Hepatocyte (in vitro differentiated cells): ENCODE measurements around the gene SLC25A48.

Experiments
- EZH2 ChIP-seq: fragments of 200-600 bp; sonication (generic); IDR thresholded peaks from 2 replicates; pipeline ENCODE4 v1.6.1; 2016; ENCODE audit warnings: antibody characterized with exemption, mild to moderate bottlenecking, borderline replicate concordance
- TF ChIP-seq, protein P1 (sequence below): fragments of 200-600 bp; sonication (generic); IDR thresholded peaks from 2 replicates; pipeline ENCODE4 v1.5.1; 2016; ENCODE audit warnings: antibody characterized with exemption, mild to moderate bottlenecking; ENCODE audit not compliant: poor library complexity

DNA sequence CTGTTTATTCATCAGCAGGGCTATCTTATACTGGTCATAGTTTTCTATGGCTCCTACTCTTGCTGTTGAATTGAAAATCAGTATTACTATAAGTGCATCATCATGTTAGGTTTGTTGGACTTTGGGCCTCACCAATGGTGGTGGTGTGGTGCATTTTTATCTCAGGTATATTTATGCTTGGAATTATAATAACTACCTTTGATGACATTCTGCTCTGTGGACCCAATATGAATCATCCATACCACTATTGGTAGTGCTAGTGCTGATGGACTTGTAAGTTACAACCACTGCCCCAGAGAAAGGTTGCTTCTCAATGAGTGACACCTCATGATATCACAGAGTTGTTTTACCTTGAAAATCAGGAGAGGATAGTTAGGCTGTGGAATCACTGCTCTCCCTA is 33.1 kb downstream of the SLC25A48 start:
- TF ChIP-seq, protein P1, sequence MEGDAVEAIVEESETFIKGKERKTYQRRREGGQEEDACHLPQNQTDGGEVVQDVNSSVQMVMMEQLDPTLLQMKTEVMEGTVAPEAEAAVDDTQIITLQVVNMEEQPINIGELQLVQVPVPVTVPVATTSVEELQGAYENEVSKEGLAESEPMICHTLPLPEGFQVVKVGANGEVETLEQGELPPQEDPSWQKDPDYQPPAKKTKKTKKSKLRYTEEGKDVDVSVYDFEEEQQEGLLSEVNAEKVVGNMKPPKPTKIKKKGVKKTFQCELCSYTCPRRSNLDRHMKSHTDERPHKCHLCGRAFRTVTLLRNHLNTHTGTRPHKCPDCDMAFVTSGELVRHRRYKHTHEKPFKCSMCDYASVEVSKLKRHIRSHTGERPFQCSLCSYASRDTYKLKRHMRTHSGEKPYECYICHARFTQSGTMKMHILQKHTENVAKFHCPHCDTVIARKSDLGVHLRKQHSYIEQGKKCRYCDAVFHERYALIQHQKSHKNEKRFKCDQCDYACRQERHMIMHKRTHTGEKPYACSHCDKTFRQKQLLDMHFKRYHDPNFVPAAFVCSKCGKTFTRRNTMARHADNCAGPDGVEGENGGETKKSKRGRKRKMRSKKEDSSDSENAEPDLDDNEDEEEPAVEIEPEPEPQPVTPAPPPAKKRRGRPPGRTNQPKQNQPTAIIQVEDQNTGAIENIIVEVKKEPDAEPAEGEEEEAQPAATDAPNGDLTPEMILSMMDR: no peak
- no peak for TF ChIP-seq EZH2
